SK-N-SH treated with all-trans-retinoic acid at 6 μM for 48 hours (cell line): ENCODE results near the gene MRPS6.

ENCODE experiments used
- ATAC-seq: fragments of 200-7000 bp; cut with Tn5 transposase; 3 replicates; pipeline ENCODE4 v1.9.1; 2020; ENCODE audit warnings: mild to moderate bottlenecking, moderate library complexity
- ARNTL ChIP-seq: fragments of 450-650 bp; formaldehyde crosslinking; IDR thresholded peaks from 2 replicates; pipeline ENCODE4 v1.5.0; 2020; ENCODE audit warnings: low read depth, mild to moderate bottlenecking, moderate library complexity, borderline replicate concordance
- CREB5 ChIP-seq: fragments of 250-450 bp; sonication (Bioruptor Pico); IDR thresholded peaks from 2 replicates; pipeline ENCODE4 v1.5.1; 2020; ENCODE audit warnings: low read depth, mild to moderate bottlenecking, moderate library complexity
- CSDC2 ChIP-seq: fragments of 250-450 bp; sonication (Bioruptor Pico); IDR thresholded peaks from 2 replicates; pipeline ENCODE4 v1.5.0; 2020; ENCODE audit warnings: mild to moderate bottlenecking, moderate library complexity
- CSRNP3 ChIP-seq: fragments of 250-450 bp; sonication (Bioruptor Pico); IDR thresholded peaks from 2 replicates; pipeline ENCODE4 v1.5.1; 2021; ENCODE audit warnings: mild to moderate bottlenecking, moderate library complexity
- ESRRG ChIP-seq: fragments of 250-450 bp; sonication (Bioruptor Pico); IDR thresholded peaks from 2 replicates; pipeline ENCODE4 v1.6.1; 2021; ENCODE audit warnings: mild to moderate bottlenecking
- GLIS3 ChIP-seq: fragments of 250-450 bp; sonication (Bioruptor Pico); IDR thresholded peaks from 2 replicates; pipeline ENCODE4 v1.5.0; 2020; ENCODE audit warnings: mild to moderate bottlenecking, moderate library complexity
- ISL1 ChIP-seq: fragments of 250-450 bp; sonication (Bioruptor Pico); IDR thresholded peaks from 2 replicates; pipeline ENCODE4 v2.1.2; 2022; ENCODE audit warnings: mild to moderate bottlenecking, moderate library complexity
- PATZ1 ChIP-seq: fragments of 250-450 bp; sonication (Bioruptor Pico); IDR thresholded peaks from 2 replicates; pipeline ENCODE4 v1.8.0; 2020; ENCODE audit warnings: mild to moderate bottlenecking, moderate library complexity, borderline replicate concordance
- RARB ChIP-seq: fragments of 250-450 bp; sonication (Bioruptor Pico); IDR thresholded peaks from 2 replicates; pipeline ENCODE4 v1.8.0; 2021; ENCODE audit warnings: mild to moderate bottlenecking, moderate library complexity
- SNAI2 ChIP-seq: fragments of 250-450 bp; sonication (Bioruptor Pico); IDR thresholded peaks from 2 replicates; pipeline ENCODE4 v1.5.0; 2020; ENCODE audit warnings: mild to moderate bottlenecking, moderate library complexity
- TCF4 ChIP-seq: fragments of 250-450 bp; sonication (Bioruptor Pico); IDR thresholded peaks from 2 replicates; pipeline ENCODE4 v1.8.0; 2021; ENCODE audit warnings: mild to moderate bottlenecking, moderate library complexity, borderline replicate concordance
- TOX ChIP-seq: fragments of 250-450 bp; sonication (Bioruptor Pico); IDR thresholded peaks from 2 replicates; pipeline ENCODE4 v1.8.0; 2021; ENCODE audit warnings: mild to moderate bottlenecking, moderate library complexity, borderline replicate concordance
- TSHZ2 ChIP-seq: fragments of 250-450 bp; sonication (Bioruptor Pico); IDR thresholded peaks from 2 replicates; pipeline ENCODE4 v1.5.0; 2020; ENCODE audit warnings: mild to moderate bottlenecking, moderate library complexity
- ZFP30 ChIP-seq: fragments of 450-650 bp; formaldehyde crosslinking; IDR thresholded peaks from 2 replicates; pipeline ENCODE4 v1.5.0; 2022; ENCODE audit warnings: mild to moderate bottlenecking, moderate library complexity
- ZNF565 ChIP-seq: fragments of 450-650 bp; formaldehyde crosslinking; conservative IDR thresholded peaks from 2 replicates; pipeline ENCODE4 v1.5.0; 2020; ENCODE audit warnings: low read depth, mild to moderate bottlenecking, moderate library complexity
- ZNF70 ChIP-seq: fragments of 450-650 bp; formaldehyde crosslinking; IDR thresholded peaks from 2 replicates; pipeline ENCODE4 v1.5.0; 2020; ENCODE audit warnings: mild to moderate bottlenecking, moderate library complexity
- TF ChIP-seq, protein P1 (sequence below): fragments of 250-450 bp; sonication (Bioruptor Pico); IDR thresholded peaks from 2 replicates; pipeline ENCODE4 v1.8.0; 2021; ENCODE audit warnings: low read depth, mild to moderate bottlenecking, moderate library complexity, borderline replicate concordance

MRPS6 gene

DNA sequence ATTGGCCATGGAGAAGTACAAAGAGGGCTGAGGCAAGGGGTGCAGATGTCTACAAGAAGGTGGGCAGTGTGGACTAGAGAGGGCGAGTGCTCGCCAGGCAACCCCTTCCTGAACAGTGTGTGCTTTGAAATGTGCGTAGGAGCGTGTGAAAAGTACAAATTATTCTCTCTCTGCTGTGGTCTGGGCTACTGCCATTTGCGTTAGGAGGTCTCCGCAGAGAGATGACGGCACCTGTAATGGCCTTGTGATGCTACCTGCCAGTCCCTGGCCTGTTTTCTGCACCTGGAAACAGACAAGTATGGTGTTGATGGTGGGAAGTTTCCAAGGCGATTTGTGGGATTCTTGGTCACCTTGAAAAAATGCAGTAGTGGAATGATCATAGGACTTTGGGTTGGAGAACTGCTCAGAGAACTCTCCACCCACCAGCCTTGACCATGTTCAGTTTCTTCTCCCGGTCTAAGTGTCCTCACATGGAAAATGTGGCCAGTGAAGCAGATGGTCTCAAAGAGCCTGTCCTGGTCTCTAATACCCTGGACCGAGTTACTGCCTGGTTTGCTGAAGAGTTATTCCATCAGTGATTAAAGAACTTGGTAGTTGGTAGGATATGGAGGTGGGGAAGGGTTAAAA, 74.5 kb downstream of the MRPS6 start (continued):
- TF ChIP-seq SNAI2 (no peak), PATZ1 (no peak), TCF4 (CRISPR knock-in tag) (no peak)

DNA sequence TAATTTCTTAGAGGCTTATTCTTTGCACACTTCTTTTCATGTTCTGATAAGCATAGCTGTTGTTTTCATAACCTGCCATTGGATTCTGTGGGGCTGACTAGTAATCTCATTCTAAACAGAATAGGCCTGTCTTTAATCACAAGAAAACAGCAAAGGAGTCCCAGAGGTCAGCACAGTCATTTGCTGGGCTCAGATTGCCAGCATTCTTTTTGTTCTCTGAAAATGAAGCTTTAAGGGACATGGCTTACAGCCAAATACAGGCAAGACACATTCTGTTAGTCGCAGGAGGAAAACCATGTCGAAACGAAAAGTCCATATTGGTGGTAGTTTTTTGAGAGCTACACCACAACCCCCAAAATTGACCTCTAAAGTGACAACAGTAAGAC, 75.0 kb downstream of the MRPS6 start:
- no peak for ATAC-seq

More for the DNA sequence above, 75.0 kb downstream of the MRPS6 start:
- TF ChIP-seq SNAI2 (no peak), ESRRG (no peak), ZNF70 (CRISPR knock-in tag) (no peak), ZNF565 (CRISPR knock-in tag) (no peak), CSDC2 (no peak), ISL1 (CRISPR knock-in tag) (no peak), TSHZ2 (CRISPR knock-in tag) (no peak), ZFP30 (no peak), GLIS3 (CRISPR knock-in tag) (no peak), ARNTL (CRISPR knock-in tag) (no peak), PATZ1 (no peak), CSRNP3 (CRISPR knock-in tag) (no peak), TOX (CRISPR knock-in tag) (no peak), CREB5 (CRISPR knock-in tag) (no peak), RARB (CRISPR knock-in tag) (no peak)
- TF ChIP-seq, protein P1, sequence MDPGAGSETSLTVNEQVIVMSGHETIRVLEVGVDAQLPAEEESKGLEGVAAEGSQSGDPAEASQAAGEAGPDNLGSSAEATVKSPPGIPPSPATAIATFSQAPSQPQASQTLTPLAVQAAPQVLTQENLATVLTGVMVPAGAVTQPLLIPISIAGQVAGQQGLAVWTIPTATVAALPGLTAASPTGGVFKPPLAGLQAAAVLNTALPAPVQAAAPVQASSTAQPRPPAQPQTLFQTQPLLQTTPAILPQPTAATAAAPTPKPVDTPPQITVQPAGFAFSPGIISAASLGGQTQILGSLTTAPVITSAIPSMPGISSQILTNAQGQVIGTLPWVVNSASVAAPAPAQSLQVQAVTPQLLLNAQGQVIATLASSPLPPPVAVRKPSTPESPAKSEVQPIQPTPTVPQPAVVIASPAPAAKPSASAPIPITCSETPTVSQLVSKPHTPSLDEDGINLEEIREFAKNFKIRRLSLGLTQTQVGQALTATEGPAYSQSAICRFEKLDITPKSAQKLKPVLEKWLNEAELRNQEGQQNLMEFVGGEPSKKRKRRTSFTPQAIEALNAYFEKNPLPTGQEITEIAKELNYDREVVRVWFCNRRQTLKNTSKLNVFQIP (CRISPR knock-in tag) = no peak
- TF ChIP-seq, all 23 proteins: peak for 0
